HG03439 (cell line): ENCODE results near the gene RIPOR1.
A peak's percentile ranks its signal among the peaks of the same experiment; 100 is the strongest.
"Not testable (repeated sequence)": the region's sequence is repeated elsewhere in the genome, so short reads cannot be mapped to it uniquely, and the experiment has no call there.

Source experiments
- ATAC-seq: cut with Tn5 transposase; IDR thresholded peaks from one replicate; pipeline ENCODE4 v1.9.1; 2021; ENCODE audit warnings: mild to moderate bottlenecking, moderate library complexity; ENCODE audit not compliant: unreplicated experiment

RIPOR1 gene, protein sequence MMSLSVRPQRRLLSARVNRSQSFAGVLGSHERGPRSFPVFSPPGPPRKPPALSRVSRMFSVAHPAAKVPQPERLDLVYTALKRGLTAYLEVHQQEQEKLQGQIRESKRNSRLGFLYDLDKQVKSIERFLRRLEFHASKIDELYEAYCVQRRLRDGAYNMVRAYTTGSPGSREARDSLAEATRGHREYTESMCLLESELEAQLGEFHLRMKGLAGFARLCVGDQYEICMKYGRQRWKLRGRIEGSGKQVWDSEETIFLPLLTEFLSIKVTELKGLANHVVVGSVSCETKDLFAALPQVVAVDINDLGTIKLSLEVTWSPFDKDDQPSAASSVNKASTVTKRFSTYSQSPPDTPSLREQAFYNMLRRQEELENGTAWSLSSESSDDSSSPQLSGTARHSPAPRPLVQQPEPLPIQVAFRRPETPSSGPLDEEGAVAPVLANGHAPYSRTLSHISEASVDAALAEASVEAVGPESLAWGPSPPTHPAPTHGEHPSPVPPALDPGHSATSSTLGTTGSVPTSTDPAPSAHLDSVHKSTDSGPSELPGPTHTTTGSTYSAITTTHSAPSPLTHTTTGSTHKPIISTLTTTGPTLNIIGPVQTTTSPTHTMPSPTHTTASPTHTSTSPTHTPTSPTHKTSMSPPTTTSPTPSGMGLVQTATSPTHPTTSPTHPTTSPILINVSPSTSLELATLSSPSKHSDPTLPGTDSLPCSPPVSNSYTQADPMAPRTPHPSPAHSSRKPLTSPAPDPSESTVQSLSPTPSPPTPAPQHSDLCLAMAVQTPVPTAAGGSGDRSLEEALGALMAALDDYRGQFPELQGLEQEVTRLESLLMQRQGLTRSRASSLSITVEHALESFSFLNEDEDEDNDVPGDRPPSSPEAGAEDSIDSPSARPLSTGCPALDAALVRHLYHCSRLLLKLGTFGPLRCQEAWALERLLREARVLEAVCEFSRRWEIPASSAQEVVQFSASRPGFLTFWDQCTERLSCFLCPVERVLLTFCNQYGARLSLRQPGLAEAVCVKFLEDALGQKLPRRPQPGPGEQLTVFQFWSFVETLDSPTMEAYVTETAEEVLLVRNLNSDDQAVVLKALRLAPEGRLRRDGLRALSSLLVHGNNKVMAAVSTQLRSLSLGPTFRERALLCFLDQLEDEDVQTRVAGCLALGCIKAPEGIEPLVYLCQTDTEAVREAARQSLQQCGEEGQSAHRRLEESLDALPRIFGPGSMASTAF

DNA sequence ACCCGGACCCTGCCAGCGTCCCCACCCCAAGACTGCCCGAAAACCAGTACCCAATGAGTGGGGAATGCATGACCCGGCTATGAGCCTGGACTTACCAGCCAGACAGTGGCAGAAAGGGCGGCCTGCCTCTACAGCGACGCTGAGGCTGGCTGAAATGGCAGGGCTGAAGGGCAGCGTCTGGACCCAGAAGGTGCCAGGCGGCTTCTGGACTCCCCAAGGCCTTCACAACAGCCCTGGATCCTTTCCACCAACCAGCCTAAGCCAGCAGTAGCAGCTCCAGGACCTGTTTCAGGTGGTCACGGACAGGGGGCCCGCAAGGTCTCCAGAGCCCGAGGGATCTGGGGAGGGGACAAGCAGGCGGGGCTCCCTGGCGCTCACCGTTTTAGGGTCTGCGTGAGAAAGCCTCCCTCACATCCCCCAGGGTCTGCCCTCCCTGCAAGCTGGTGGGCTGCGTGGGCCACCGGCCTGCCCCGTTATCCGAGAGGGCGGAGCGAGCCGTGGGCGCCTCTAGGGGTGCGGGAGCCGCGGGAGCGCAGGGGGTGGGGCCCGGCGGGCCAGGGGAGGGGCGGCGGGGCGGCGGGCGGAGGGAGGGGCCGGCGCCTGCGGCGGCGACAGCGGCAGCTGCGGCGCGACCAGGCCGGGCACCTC, at the start of gene RIPOR1:
Gene RIPOR1, plus strand, starts transcription at position 608 of the 648 bp plus-strand sequence. CDS start 9,618 bp downstream, outside the sequence.
- no peak for ATAC-seq

DNA sequence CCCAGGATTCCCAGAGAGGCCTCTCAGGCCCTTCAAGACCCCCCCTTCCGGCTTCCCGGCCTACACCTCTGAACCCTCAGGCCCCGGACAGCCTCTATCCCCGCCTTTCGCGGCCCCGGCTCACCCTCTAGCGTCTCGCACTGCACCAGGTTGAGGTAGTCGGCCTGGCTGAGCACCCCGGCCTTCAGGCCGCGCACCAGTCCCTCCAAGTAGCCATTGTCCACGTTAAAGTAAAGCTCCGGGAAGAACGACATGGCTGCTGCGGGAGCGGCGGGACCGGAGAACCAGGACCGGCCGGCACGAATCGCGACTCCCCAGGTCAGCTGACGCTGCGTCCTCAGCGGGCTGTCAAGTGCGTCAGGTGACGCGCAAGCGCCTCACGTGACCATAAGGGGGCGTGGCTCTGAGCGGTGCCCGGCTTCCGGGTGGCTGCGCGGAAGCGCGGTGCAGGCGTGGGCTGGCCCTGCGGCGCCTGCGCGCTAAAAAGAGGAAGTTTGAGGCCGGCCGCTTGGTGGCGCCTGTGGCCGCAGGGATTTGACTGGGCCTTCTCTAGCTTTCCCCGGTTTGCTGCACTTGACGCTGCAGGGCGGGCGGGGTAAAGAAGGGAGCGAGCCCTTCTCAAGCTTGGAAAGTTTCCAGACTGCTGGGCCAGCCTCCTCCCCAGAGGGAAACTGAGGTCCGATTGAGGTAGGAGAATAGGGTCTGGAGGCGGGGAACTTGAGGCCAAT, 47.6 kb upstream of the RIPOR1 start, which contains the start of gene ATP6V0D1:
Gene ATP6V0D1, minus strand, starts transcription at position 325 of the 728 bp plus-strand sequence. Its CDS starts 71 bp downstream, at position 254.
- peak; percentile 86 for ATAC-seq

DNA sequence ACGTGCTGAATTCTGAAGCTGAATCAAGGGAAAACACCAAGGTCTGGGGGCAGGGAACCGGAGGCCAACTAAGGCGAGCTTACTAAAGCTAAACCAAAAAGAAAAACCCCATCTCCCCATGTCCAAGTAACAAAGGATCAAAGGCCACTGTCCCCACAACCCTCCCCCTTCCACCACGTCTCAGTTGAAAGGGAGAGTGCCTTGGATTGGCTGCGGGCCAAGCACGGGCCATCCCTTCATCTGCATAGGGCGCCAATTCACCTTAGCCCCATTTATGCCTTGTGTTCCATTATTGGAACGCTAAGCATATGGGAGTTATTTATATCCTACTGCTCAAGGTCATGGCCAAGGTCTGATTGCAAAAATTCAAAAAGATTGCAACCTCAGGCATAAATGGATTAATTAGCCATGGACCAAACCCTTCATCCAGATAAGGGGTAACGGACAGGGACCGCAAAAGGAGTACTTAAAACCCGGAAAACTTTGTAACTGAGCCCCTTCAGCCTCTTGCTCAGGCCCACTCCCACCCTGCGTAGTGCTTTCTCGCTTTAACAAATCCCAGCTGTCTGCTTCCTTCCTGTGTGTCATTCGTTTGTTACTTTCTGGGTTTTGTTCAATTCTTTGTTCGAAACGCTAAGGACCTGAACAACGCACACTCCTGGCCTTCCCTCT, 46.9 kb upstream of the RIPOR1 start:
- ATAC-seq = peak; percentile 22

DNA sequence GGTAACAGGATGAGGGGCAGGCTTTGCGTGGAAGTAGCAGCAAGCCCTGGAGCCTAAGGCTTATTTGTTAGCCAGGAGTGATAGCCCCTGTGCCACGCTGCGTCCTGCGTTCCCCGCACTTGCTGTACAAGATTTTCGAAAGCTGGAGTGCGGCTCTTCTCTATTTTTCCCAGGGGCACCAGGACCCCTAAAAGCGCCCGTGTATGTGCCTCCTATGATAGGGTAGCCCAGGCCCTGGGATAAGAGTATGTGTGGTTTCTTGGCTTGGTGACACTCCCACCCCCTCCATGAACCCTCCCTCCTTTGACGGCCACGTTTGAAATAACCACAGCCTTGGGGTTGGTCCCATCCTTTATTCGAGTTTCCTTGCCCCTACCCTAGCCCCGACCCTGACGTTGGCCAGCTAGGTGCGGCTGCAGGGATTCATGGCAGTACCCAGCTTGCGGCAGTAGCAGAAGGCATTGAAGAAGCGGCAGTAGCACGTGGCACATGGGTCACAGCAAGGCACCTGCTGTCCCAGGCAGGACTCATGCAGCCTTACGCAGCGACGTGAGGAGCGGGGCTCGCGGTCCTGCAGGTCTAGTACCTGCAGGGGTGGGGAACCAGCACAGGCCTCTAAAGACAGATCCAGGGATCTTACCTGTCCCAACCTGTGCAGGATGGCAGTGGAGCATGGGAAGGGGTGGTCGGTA, 46.2 kb upstream of the RIPOR1 start:
- no peak for ATAC-seq

DNA sequence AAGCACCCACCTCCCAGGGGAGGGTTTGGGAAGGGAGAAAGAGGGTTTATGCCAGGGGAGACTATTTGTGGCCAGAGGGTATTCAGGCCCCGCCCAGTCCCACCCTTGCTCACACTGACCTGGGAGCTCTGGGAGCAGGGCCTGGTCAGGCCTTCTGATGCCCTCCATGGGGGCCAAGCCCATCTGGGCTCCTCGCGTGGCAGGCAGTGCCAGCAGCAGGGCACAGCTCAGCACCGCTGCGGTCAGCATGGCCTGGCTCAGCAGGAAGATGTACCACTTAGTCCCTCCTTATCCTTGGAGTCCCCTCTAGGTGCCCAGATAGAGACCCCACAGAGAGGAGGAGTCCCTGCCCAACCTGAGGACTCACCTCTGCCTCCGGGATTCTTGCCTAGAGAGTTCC, 45.5 kb upstream of the RIPOR1 start, which contains the start of gene AGRP:
Gene AGRP, minus strand, starts transcription at position 398 of the 400 bp plus-strand sequence. Its CDS starts 149 bp downstream, at position 249.
- ATAC-seq = no peak

DNA sequence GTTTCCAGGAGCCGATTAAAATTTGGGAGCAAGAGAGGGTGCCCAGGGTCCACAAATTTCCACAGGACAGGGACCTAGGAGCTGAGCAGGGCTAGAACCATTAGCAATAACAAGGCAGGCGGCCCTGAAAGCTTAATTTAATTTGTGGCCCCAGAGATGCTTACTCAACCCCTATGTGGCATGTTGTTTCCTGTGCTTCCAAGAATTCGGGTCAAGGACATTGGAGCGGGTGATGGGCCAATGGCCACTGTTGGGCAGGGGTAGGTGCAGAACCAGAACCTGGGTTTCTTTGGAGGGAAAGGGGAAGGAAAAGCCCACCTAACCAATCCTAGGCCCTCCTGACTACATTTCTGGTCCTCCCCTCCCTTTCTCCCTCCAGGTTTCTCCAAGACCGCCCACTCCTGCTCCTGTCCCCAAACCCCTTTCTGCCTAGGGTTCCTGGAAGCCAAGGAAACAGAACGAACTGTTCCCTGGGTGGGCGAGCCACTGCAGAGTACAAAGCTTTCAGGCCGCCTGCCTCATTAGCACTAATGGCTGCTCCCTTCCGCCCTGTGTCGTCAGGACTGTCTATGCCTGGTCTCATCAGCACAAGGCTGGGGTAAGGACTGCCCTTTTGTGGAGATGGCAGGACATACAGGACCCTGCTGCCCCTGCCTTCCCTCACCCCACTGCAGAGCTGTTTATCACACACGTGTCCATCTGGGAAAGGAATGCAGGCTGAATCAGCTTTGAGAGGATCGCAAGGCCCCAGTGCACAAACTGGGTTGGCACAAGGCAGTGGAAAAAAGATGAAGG, 44.7 kb upstream of the RIPOR1 start:
- no peak for ATAC-seq

DNA sequence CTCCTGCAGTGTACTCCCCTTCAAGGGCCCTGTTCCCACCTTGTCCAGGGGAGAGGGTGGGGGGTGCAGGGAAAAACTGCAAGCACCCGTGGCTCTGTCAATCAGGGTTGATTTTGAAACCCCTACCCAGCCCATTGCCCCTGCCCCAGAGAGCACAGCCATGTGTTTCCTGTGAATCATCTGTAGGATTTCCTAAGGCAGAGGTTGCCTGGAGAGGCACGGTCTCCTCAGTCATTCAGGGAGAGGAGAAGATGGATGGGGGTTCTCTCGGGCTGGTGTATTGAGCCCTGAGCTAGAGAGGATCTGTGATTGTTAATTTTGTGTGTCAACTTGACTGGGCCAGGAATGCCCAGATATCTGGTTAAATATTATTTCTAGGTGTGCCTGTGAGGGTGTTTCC, 41.8 kb upstream of the RIPOR1 start:
- no peak for ATAC-seq

DNA sequence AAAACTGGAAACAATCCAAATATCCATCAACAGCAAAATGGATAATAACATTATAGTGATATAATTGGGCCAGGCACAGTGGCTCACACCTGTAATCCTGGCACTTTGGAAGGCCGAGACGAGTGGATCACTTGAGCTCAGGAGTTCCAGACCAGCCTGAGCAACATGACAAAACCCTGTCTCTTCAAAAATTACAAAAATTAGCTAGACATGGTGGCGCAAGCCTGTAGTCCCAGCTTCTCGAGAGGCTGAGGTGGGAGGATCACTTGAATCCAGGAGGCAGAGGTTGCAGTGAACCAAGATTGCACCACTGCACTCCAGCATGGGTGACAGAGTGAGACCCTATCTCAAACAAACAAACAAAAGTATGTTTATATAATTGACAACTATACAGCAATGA, 41.1 kb upstream of the RIPOR1 start:
- not testable (repeated sequence) for ATAC-seq

DNA sequence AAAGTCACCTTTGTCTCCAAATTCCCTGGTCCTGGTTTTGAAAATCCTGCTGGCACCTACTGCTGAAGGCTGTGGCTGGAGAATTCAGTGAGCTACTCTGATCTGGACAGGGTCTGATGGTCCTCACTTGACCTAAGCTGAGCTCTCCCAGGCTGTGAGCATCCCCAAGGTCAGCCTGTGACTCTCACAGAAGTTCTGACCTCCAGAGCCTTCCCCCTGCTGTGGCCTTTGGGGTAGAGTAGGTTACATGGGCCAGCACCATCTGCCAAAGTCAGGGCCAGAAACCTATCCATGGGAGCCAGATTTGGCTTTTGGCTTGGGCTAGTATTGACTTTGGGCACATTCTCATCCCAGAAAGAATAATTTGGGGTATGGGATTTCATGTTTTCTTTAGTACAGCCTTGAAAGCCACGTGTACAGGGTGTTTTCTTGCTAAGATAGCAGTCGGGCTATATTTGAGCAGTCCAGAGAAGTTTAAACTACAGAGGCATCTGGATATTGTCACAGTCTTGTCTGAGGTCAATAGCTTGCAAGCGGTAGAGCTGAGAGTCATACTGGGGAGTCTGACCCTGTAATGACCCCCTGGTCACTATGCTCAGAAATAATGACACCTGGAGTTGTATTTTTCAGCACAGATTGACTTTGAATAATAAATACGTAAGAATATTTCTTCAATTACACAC, 39.1 kb upstream of the RIPOR1 start:
- no peak for ATAC-seq

DNA sequence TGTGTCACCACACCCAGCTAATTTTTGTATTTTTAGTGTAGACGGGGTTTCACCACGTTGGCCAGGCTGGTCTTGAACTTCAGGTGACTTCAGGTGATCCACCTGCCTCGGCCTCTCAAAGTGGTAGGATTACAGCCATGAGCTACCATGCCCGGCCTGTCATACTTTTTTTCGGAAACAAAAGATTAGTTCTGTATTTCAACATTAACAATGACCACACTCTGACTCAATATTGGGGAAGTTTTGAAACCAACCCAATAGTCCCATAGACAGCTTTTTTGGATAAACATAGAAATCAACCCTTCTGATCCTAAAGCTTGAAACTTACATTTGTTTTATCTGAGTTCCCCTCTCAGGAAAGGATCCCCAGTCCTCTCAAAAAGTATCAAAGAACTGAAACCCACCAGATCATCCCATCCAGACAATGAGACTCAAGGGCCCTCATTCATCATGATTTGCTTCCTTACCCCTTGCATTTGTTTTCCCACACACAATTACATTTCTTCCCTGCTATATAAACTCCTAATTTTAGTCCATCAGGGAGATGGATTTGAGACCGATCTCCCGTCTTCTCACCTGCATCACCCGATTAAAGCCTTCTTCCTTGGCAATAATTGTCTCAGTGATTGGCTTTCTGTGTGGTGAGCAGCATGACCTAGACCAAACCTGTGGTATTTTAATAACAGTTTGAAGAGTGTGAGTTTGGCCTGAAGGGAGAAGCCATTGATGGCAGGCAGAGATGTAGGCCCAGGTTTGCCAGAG, 38.1 kb upstream of the RIPOR1 start:
- ATAC-seq = no peak

DNA sequence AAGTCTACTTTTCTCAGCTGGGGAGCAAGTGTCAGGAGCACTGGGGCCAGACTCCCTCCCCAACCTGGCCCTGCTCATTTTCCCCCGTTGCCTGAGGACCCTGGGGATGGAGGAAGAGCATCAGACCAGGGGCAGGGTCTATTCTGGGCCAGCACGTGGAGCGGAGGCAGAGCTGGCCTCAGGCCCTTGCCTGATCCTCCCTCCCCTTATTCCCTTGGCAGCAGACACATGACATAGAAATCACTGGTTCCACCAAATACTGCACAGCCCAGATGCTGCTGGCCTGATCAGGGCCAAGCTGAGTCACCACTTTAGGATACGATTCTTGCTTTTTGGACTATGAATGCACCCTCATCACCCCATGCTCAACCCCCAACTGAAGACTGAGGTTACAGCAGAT, 29.5 kb upstream of the RIPOR1 start:
- no peak for ATAC-seq

DNA sequence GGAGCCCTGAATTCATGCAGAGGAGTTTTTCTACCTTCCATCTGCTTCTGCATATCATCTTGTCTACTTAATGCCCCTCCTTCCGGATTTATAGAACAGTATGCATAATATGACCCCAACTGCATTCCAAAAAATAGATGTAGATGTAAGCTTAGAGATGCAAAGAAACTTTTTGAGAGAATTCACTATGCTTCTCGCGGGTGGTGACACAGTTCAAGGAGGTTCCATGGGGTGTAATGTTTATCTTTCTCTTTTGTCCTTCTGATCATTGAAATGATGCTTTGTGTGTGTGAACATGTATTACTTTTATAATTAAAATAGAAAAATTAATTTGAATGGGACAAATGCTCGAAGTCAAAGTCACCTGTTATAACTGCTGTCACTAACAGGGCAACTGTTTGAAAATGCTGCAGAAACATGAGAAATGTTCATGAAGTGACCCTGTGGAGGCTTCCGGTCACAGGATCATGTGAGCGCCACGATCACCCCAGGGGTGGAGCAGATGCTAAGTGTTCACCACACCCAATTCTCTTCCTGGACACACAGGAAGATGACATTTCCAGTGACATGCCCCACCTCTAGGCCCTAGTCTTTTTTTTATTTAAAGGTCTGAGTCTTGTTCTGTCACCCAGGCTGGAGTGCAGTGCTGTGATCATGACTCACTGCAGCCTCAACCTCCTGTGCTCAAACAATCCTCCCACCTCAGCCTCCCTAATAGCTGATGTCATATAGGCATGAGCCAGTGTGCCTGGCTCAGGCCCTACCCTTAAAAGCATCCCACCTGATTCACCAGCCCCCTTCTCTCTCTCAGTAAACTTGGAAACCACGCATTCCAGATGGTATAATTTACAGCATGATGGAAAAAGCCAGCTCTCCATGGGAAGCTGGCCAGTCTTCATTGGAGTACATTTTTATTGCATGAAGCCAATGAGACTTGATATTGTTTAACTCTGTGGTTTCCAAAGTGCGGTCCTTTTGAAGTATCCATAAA, 24.3 kb upstream of the RIPOR1 start:
- peak; percentile 54 for ATAC-seq

DNA sequence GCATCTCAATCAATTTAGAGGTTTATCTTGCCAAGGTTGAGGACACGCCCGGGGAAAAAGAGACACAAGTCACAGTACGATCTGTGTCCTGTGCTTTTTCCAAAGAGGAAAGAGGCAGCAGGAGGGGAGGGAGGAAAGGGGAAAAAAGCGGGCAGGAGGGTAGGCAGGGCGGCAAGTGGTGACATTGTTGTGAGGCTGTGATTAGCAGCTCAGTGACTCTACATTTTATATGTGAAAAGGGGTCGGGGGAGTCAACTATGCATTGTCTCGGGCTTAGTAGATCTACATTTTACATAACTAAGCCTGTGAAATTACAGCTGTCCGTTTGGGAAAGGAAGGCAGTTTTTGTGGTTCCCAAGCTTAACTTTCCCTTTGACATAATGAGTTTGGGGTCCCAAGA, 22.2 kb upstream of the RIPOR1 start:
- no peak for ATAC-seq

DNA sequence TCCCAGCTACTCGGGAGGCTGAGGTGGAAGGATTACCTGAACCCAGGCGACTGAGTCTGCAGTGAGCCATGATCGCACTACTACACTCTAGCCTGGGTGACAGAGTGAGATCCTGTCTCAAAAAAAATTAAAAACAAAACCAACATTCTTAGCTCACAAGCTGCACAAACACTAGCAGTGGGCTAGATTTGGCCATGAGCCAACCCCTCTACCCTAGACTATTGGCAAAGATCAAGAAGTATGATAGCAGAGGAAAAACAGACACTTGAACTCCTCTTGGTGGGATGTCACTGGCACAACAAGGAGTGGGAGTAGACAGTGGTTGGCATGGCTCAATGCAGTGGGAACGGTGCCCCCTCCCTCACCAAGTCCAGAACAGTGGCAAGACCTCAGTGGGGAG, 19.6 kb upstream of the RIPOR1 start:
- no peak for ATAC-seq

DNA sequence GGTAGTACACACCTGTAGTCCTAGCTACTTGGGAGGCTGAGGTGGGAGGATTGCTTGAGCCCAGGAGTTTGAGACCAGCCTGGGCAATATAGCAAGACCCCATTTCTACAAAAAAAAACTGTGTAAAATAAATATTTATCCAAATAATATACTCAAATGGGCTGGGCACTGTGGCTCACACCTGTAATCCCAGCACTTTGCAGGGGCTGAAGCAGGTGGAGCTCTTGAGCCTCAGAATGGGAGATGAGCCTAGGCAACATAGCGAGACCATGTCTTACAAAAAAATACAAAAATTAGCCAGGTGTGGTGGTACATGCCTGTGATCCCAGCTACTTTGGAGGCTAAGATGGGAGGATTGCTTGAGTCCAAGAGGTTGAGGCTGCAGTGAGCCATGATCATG, 14.7 kb upstream of the RIPOR1 start:
- not testable (repeated sequence) for ATAC-seq
